ENCODE measurements around the gene RASD2.

RASD2 gene

GRCh38 chr22:35580351-35581022 lies 39.9 kb downstream of the RASD2 start:
- FAIRE-seq: no peak
- TF ChIP-seq TAF1 (IDR thresholded peaks at IDR 0.05; ENCODE audit: borderline replicate concordance, low read depth, low read length): no peak
- TF ChIP-seq POLR2A (IDR thresholded peaks at IDR 0.05; ENCODE audit: low read depth, low read length): no peak
- no peak for TF ChIP-seq POLR2AphosphoS5 (IDR thresholded peaks at IDR 0.05; ENCODE audit: low read depth, low read length)
- DNase-seq (ENCODE audit: insufficient read length): no peak

- DNase-seq (ENCODE audit: insufficient read length) (no peak), FAIRE-seq (no peak)
- TF ChIP-seq TAF1 (IDR thresholded peaks at IDR 0.05; ENCODE audit: borderline replicate concordance, low read depth, low read length) (no peak), POLR2A (IDR thresholded peaks at IDR 0.05; ENCODE audit: low read depth, low read length) (no peak), POLR2AphosphoS5 (IDR thresholded peaks at IDR 0.05; ENCODE audit: low read depth, low read length) (no peak)
Observed at GRCh38 chr22:35581023-35581413, 40.4 kb downstream of the RASD2 start.

GRCh38 chr22:35582218-35582860 lies 41.7 kb downstream of the RASD2 start:
- TF ChIP-seq POLR2AphosphoS5 (IDR thresholded peaks at IDR 0.05; ENCODE audit: low read depth, low read length): no peak
- no peak for TF ChIP-seq TAF1 (IDR thresholded peaks at IDR 0.05; ENCODE audit: borderline replicate concordance, low read depth, low read length)
- TF ChIP-seq POLR2A (IDR thresholded peaks at IDR 0.05; ENCODE audit: low read depth, low read length): no peak
- no peak for DNase-seq (ENCODE audit: insufficient read length)
- no peak for FAIRE-seq

GRCh38 chr22:35582861-35583670 lies 42.4 kb downstream of the RASD2 start:
- TF ChIP-seq POLR2AphosphoS5 (IDR thresholded peaks at IDR 0.05; ENCODE audit: low read depth, low read length) (no peak), POLR2A (IDR thresholded peaks at IDR 0.05; ENCODE audit: low read depth, low read length) (no peak), TAF1 (IDR thresholded peaks at IDR 0.05; ENCODE audit: borderline replicate concordance, low read depth, low read length) (no peak)
- no peak for FAIRE-seq
- DNase-seq (ENCODE audit: insufficient read length): peak; percentile 84

GRCh38 chr22:35586771-35587170 lies 46.1 kb downstream of the RASD2 start:
- DNase-seq (ENCODE audit: insufficient read length) (no peak), FAIRE-seq (no peak)
- TF ChIP-seq POLR2A (IDR thresholded peaks at IDR 0.05; ENCODE audit: low read depth, low read length): no peak
- TF ChIP-seq TAF1 (IDR thresholded peaks at IDR 0.05; ENCODE audit: borderline replicate concordance, low read depth, low read length): no peak
- TF ChIP-seq POLR2AphosphoS5 (IDR thresholded peaks at IDR 0.05; ENCODE audit: low read depth, low read length): no peak

- TF ChIP-seq TAF1 (IDR thresholded peaks at IDR 0.05; ENCODE audit: borderline replicate concordance, low read depth, low read length): no peak
- no peak for TF ChIP-seq POLR2A (IDR thresholded peaks at IDR 0.05; ENCODE audit: low read depth, low read length)
- TF ChIP-seq POLR2AphosphoS5 (IDR thresholded peaks at IDR 0.05; ENCODE audit: low read depth, low read length): no peak
- FAIRE-seq (no peak), DNase-seq (ENCODE audit: insufficient read length) (no peak)
Observed at GRCh38 chr22:35587447-35587870, 46.8 kb downstream of the RASD2 start.

GRCh38 chr22:35587896-35588295 lies 47.3 kb downstream of the RASD2 start:
- DNase-seq (ENCODE audit: insufficient read length): no peak
- TF ChIP-seq TAF1 (IDR thresholded peaks at IDR 0.05; ENCODE audit: borderline replicate concordance, low read depth, low read length) (no peak), POLR2A (IDR thresholded peaks at IDR 0.05; ENCODE audit: low read depth, low read length) (no peak), POLR2AphosphoS5 (IDR thresholded peaks at IDR 0.05; ENCODE audit: low read depth, low read length) (no peak)
- FAIRE-seq: no peak

GRCh38 chr22:35589071-35589755 lies 48.6 kb downstream of the RASD2 start:
- DNase-seq (ENCODE audit: insufficient read length): no peak
- no peak for FAIRE-seq
- no peak for TF ChIP-seq POLR2AphosphoS5 (IDR thresholded peaks at IDR 0.05; ENCODE audit: low read depth, low read length)
- no peak for TF ChIP-seq POLR2A (IDR thresholded peaks at IDR 0.05; ENCODE audit: low read depth, low read length)
- TF ChIP-seq TAF1 (IDR thresholded peaks at IDR 0.05; ENCODE audit: borderline replicate concordance, low read depth, low read length): no peak

- FAIRE-seq: no peak
Observed at GRCh38 chr22:35589756-35590093, 49.1 kb downstream of the RASD2 start.

GRCh38 chr22:35590634-35591295 lies 50.1 kb downstream of the RASD2 start:
- no peak for FAIRE-seq
- no peak for DNase-seq (ENCODE audit: insufficient read length)
- TF ChIP-seq TAF1 (IDR thresholded peaks at IDR 0.05; ENCODE audit: borderline replicate concordance, low read depth, low read length) (no peak), POLR2A (IDR thresholded peaks at IDR 0.05; ENCODE audit: low read depth, low read length) (no peak)

More at GRCh38 chr22:35589756-35590093, 49.1 kb downstream of the RASD2 start:
- no peak for DNase-seq (ENCODE audit: insufficient read length)
- TF ChIP-seq POLR2A (IDR thresholded peaks at IDR 0.05; ENCODE audit: low read depth, low read length) (no peak), TAF1 (IDR thresholded peaks at IDR 0.05; ENCODE audit: borderline replicate concordance, low read depth, low read length) (no peak), POLR2AphosphoS5 (IDR thresholded peaks at IDR 0.05; ENCODE audit: low read depth, low read length) (no peak)
